GM12878 (cell line): Measurements from ENCODE around the gene ZFP62. TPM values are rescaled to one million over a fixed set of nuclear protein-coding genes. Genes with fewer than 3 reads are reported as not detected.
A peak's percentile ranks its signal among the peaks of the same experiment; 100 is the strongest.

Experiments used
- ATAC-seq: fragments of 200-7000 bp; cut with Tn5 transposase; 3 replicates; pipeline ENCODE4 v1.9.1; 2020; ENCODE audit warnings: mild to moderate bottlenecking, moderate library complexity
- BruUV-seq: library from RNA; stranded (reverse); fragments of 400-500 nt; replicated peaks from 2 replicates; lab custom pipeline; 2021; lab: Mats Ljungman, UMichigan
- CTCF ChIA-PET: fragments of 300-600 bp; sonication (Branson Sonifier 250); formaldehyde crosslinking; extraction: SDS; loops from one replicate; lab custom pipeline; 2021; ENCODE audit warnings: inconsistent platforms; lab: Yijun Ruan, JAX
- POLR2A ChIA-PET: fragments of 350-600 bp; formaldehyde crosslinking; extraction: SDS; loops from one replicate; lab custom pipeline; 2021; ENCODE audit warnings: inconsistent platforms; lab: Charles Lee
- RAD21 ChIA-PET: fragments of 300-600 bp; sonication (Branson Sonifier 250); formaldehyde crosslinking; loops from one replicate; lab custom pipeline; 2023; ENCODE audit warnings: antibody characterized with exemption; ENCODE audit not compliant: unreplicated experiment; lab: Charles Lee
- SMC1A ChIA-PET: fragments of 300-600 bp; sonication (Branson Sonifier 250); formaldehyde crosslinking; loops from one replicate; lab custom pipeline; 2023; ENCODE audit not compliant: unreplicated experiment, uncharacterized antibody; lab: Charles Lee
- DNase-seq: peaks from one replicate; pipeline ENCODE4 v3.0.0-alpha.2; 2011; ENCODE audit warnings: low read depth, low spot score
- FAIRE-seq: peaks from 3 replicates; lab custom pipeline; 2011; peaks lifted over from hg19 to GRCh38; lab: Jason Lieb, UNC
- H2AFZ ChIP-seq: 2 replicates; pipeline ENCODE4 v1.6.0; 2011; ENCODE audit warnings: low read depth, low read length, control low read depth; ENCODE audit not compliant: control insufficient read depth
- H3K27ac ChIP-seq: 2 replicates; pipeline ENCODE4 v1.5.1; 2011; ENCODE audit warnings: control low read depth; ENCODE audit not compliant: control insufficient read depth, insufficient read depth
- H3K27me3 ChIP-seq, 2 experiments: replicated peaks in 1 of 2; 2 replicates each; pipeline versions ENCODE4 v1.6.0 to v1.6.1; 2011; ENCODE audit warnings: low read length in 1 of 2; ENCODE audit not compliant: control insufficient read depth in 2 of 2, insufficient read depth in 2 of 2
- H3K36me3 ChIP-seq, 2 experiments: 2 replicates each; pipeline ENCODE4 v1.5.1; 2011; ENCODE audit warnings: low read length in 1 of 2; ENCODE audit not compliant: control insufficient read depth in 2 of 2, insufficient read depth in 2 of 2
- H3K4me1 ChIP-seq: 2 replicates; pipeline ENCODE4 v1.6.1; 2011; ENCODE audit warnings: mild to moderate bottlenecking, low read length, moderate library complexity, mixed read lengths; ENCODE audit not compliant: control insufficient read depth, insufficient read depth
- H3K4me2 ChIP-seq: 2 replicates; pipeline ENCODE4 v1.6.0; 2011; ENCODE audit warnings: control low read depth; ENCODE audit not compliant: control insufficient read depth, insufficient read depth
- H3K4me3 ChIP-seq: fragments of 200-600 bp; sonication (generic); 2 replicates; pipeline ENCODE4 v1.5.1; 2016
- H3K79me2 ChIP-seq: 2 replicates; pipeline ENCODE4 v1.6.0; 2011; ENCODE audit warnings: low read length; ENCODE audit not compliant: control insufficient read depth, insufficient read depth
- H3K9ac ChIP-seq: 2 replicates; pipeline ENCODE4 v1.8.0; 2011; ENCODE audit warnings: low read length, control low read depth, mixed read lengths; ENCODE audit not compliant: control insufficient read depth, insufficient read depth
- H3K9me3 ChIP-seq: replicated peaks from 3 replicates; pipeline ENCODE4 v1.5.1; 2011; ENCODE audit warnings: mild to moderate bottlenecking, low read length; ENCODE audit not compliant: control insufficient read depth, insufficient read depth
- H4K20me1 ChIP-seq: 2 replicates; pipeline ENCODE4 v1.6.0; 2011; ENCODE audit not compliant: control insufficient read depth, insufficient read depth
- ASH2L ChIP-seq: fragments of 300-600, 200-600 bp; sonication (generic); IDR thresholded peaks from 2 replicates; pipeline ENCODE4 v1.6.1; 2017; ENCODE audit warnings: low read depth, mild to moderate bottlenecking, borderline replicate concordance
- BACH1 ChIP-seq: fragments of 450-650 bp; IDR thresholded peaks from 2 replicates; pipeline ENCODE4 v1.6.1; 2017; ENCODE audit warnings: mild to moderate bottlenecking, borderline replicate concordance
- GATAD2B ChIP-seq: fragments of 450-650 bp; conservative IDR thresholded peaks from 2 replicates; pipeline ENCODE4 v1.6.1; 2017; ENCODE audit warnings: low read depth, mild to moderate bottlenecking, moderate library complexity
- IRF4 ChIP-seq: IDR thresholded peaks from 2 replicates; pipeline ENCODE4 v1.6.1; 2011; ENCODE audit warnings: low read depth, low read length
- NR2C1 ChIP-seq: fragments of 450-650 bp; IDR thresholded peaks from 2 replicates; pipeline ENCODE4 v1.6.1; 2017; ENCODE audit warnings: antibody characterized with exemption, mild to moderate bottlenecking, moderate library complexity
- NR2C2 ChIP-seq: IDR thresholded peaks from 2 replicates; pipeline ENCODE4 v1.6.1; 2011; ENCODE audit warnings: borderline replicate concordance, low read depth; ENCODE audit not compliant: control insufficient read depth, insufficient read length
- REST ChIP-seq: IDR thresholded peaks from 2 replicates; pipeline ENCODE4 v1.6.1; 2012; ENCODE audit warnings: mild to moderate bottlenecking, low read depth, low read length
- TARDBP ChIP-seq: IDR thresholded peaks from 2 replicates; pipeline ENCODE4 v1.6.1; 2016; ENCODE audit warnings: borderline replicate concordance
- WGBS: methylation state at CpG from one replicate; pipeline ENCODE4 v1.1.6; 2016; ENCODE audit warnings: low lambda C conversion rate; ENCODE audit not compliant: insufficient replicate concordance, insufficient coverage; ENCODE audit errors: missing lambda C conversion rate; 5-methylcytosine and 5-hydroxymethylcytosine counted together
- in situ Hi-C: fragments of 300-500 bp; cut with MboI; formaldehyde crosslinking; loops from 9 replicates; pipeline ENCODE4 v1.14.3; 2018; ENCODE audit warnings: mixed read lengths
- intact Hi-C: fragments of 100-400 bp; cut with micrococcal nuclease; formaldehyde crosslinking; loops from one replicate; pipeline ENCODE4 v1.14.2; 2022; ENCODE audit not compliant: unreplicated experiment
- polyA plus RNA-seq, 11 experiments: library from polyadenylated mRNA; depleted of rRNA in 4 of 11; unstranded in 6 of 11; stranded (reverse) in 5 of 11; fragments of >200 nt; fragmentation: Nextera tagmentation in 4 of 11; fragmentation: Illumina TruSeq in 1 of 11; extraction: Ambion mirVana in 4 of 11; extraction: Trizol in 1 of 11; gene quantifications; 1 replicate in 1 of 11; 2 replicates in 10 of 11; pipeline versions ENCODE4 v1.2.1 to v1.2.3, GENCODE V29; 2011 to 2016; ENCODE audit warnings: inconsistent platforms in 2 of 11, missing spikeins in 2 of 11, low read depth in 1 of 11
- total RNA-seq, 4 experiments: library from RNA; depleted of rRNA in 3 of 4; stranded (reverse); fragments of >200 nt in 3 of 4; fragmentation: Illumina TruSeq in 1 of 4; extraction: Trizol in 1 of 4; gene quantifications; 2 replicates each; pipeline versions ENCODE4 v1.2.1 to v1.2.3, GENCODE V29; 2013 to 2021

The ZFP62 gene
- total and polyA plus RNA-seq, 10 of the 15 experiments (the other 5 are each of a cell fraction or from before 2014, with no cell fraction given) = 9.2 to 39.7 (median 21.1) TPM

DNA sequence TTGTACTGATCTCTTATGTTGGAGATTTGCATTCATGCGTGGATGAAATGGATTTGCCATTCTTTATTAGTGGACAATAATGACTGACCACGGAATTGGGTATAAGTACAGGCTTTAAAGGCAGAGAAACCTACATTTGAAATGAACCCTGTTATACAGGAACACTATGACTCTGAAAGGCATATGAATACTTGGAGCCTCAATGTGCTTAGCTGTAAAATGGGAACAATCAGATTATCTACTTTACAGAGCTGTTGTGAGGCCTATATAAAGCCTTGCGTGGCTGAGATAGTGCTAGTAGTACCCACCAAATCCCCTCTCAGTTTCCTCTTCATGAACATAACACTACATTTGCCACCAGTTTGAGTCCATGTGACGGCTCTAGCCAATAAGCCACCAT lies 39.5 kb downstream of the ZFP62 start:
- 62% methylated on average over 4 of the region's 4 CpGs for WGBS
- TF ChIP-seq ASH2L (no peak), IRF4 (no peak), GATAD2B (no peak), TARDBP (no peak), REST (no peak), NR2C1 (no peak), BACH1 (no peak), NR2C2 (no peak)
- DNase-seq = no peak
- ChIA-PET CTCF (interaction anchor here (1.0 to 1.7 kb wide), 2 partner anchors 9 to 13 kb away, joined by 4 to 10 read pairs; no protein-coding TSS in a partner anchor), POLR2A (interaction anchor here (0.6 to 1.8 kb wide), 6 partner anchors 9 to 39 kb away, joined by 3 to 30 read pairs (median 4); no protein-coding TSS in a partner anchor), RAD21 (interaction anchor here (0.8 to 1.9 kb wide), 3 partner anchors 10 to 40 kb away, joined by 3 to 19 read pairs (median 4); partner anchors contain the start of gene ZFP62), SMC1A (interaction anchor here (0.6 to 1.7 kb wide), 7 partner anchors 8 to 329 kb away, joined by 3 to 16 read pairs (median 3); no protein-coding TSS in a partner anchor)
- no peak overlapping the region for H3K9ac ChIP-seq
- no TSS peak for BruUV-seq
- H2AFZ ChIP-seq = no peak overlapping the region
- H3K27ac ChIP-seq = peak overlapping the region; percentile 79; the same call in 1 of the 2 replicates
- H3K79me2 ChIP-seq = no peaks in the 10 kb centered on the region
- H3K9me3 ChIP-seq = no peaks in the 10 kb centered on the region
- no peaks in the 10 kb centered on the region for H3K36me3 ChIP-seq
- H3K4me2 ChIP-seq = no peak overlapping the region
- intact Hi-C loops = no loop called here
- in situ Hi-C loops = loop anchor here (25.0 kb wide), 1 partner anchor 1009 kb away; the partner anchor contains the start of genes MGAT4B and SQSTM1
- no peak overlapping the region for H3K4me3 ChIP-seq
- no peak for FAIRE-seq
- H4K20me1 ChIP-seq = no peaks in the 10 kb centered on the region
- no peak for ATAC-seq
- peaks cover 35% of the 10 kb centered on the region for H3K4me1 ChIP-seq
- H3K27me3 ChIP-seq = no peaks in the 10 kb centered on the region
